HG03457 (cell line): ENCODE measurements around the gene HOXB8.

Source experiments
- ATAC-seq: cut with Tn5 transposase; IDR thresholded peaks from one replicate; pipeline ENCODE4 v1.9.1; 2021; ENCODE audit warnings: moderate number of reproducible peaks; ENCODE audit not compliant: unreplicated experiment

Gene HOXB8

DNA sequence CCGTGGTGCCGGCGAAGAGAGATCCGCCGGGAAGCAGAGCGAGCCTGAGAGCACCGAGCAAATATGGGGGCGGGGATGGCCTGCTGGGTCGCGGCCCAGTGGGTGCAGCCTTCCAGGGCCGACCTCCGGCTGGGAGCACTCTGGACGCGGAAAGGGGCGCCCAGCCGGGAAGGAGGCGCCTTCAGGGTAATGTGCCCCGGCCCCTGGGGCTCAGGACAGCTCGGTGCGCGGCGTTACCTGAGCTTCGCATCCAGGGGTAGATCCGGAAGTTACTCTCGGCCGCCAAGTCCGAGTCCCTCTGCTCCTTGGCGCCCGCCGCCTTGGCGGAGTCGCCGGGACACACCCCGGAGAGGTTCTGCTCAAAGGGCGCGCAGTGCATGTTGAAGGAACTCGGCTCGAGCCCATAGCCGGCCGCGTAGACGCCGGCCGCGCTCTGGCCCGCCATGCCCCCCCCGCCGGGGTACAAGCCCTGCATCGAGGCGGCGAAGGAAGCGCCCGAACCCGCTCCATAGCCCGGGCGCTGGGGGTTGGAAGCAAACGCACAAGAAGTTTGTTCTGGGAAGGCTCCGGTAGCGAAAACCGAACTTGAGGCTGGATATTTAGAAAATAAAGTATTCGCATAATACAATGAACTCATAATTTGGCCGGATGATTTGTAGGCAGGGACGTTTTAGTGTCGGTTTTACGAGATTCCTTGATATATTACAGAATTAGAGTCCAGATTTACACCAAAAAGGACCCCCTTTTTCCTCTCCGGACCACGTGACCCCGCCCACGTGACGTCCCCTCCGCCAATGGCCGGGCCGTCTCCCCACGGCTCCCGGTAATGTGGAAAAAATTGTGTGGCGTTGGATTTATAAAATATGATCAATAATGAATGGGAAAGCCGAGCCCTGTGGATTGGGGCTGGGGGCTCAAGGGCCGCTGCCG, 4.5 kb downstream of the HOXB8 start, which contains the start of gene HOXB7:
Gene HOXB7, minus strand, starts transcription at position 736 of the 930 bp plus-strand sequence. Its CDS starts 99 bp downstream, at position 637.
- no peak for ATAC-seq

DNA sequence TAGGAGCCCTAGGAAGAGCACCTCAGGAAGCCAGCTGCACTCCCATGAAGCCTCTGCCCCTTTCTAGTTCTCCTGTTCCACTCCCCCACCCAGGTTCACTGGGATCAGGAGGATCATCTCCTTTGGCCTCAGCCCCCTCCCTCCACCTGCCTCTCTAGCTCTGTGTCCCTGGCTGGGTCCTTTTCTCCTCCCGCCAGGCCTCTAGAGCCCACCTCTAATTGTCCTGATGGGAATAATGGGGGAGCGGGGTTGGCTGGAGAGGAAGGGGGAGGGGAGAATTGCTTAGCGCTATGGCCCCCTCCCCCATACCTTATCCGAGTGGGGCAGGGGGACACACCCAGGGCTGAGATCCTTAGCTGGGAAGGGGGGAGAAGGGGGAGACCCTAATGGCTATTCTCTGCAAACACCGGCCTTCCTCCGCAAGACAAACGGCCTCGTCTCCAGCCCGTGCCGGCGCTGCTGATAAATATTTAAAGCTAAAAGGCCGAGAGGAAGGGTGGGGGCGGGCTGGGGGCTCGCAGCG, 5.3 kb downstream of the HOXB8 start:
- ATAC-seq: no peak

DNA sequence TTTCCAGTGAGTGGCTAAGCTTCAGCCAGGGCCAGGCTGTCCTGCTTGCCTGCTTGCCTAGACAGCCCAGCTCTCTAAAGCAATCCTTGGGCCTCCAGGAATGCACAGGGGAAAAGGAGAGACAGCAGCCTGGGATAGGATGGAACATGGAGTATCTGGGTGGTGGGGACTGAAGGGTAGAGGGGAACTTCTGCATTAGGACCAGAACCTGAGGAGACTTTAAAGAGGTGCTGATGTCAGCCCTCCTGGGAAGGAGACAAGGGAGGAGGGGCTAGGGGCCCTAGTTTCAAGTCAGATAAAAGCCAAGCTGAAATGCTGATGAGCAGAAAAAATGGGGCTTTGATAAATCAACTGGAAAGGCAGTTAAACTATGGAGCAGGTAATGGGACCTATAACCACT, 6.1 kb downstream of the HOXB8 start:
- no peak for ATAC-seq

DNA sequence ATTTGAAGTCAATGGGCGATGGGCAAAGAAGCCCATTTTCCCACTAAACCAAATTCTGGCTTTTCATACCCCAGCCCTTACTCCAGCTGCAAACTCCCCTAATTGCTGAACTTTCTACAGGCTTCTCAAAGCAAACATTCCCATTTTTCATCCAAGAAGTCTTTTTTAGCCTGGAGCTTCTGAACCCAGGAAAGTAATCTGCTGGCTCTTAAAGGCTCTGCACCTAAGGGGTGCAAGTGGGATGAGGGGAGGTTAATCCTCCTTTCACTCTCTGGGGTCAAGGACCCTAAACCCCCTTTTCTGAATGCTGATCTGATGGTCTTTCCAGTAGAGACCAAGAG, 6.6 kb downstream of the HOXB8 start:
- ATAC-seq: no peak

DNA sequence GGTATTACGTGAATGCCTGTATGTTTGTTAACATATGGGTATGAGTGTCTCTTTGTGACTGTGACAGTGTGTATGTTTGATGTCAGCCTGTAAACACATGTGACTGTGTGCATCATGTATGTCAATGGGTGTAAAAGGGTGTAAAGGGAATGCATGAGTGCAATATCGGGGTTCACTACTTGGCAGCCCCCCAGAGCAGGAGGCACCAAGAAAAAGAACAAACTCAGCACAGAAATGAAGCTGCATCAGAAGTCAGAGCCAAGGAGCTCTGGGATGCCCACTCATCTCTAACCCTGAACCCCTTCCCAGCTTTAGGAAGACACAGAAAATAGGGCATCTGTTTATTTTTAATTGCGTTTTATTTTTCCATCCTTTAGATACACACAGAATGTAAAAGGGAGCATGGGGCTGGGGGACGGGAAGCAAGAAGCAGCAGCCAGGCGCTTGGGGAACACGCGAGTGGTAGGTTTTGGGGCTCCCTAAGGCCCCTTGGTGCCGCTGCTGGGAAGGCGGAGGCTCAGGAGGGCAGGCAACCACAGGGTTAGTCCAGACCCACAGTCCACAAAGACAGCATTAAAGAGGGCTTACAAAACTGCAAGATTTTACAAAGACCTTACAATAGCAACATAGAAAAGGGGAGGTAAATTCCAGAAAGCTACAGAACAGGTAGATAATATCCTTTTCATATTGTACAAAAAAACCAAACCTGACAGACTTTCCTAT, 8.0 kb downstream of the HOXB8 start:
- no peak for ATAC-seq

DNA sequence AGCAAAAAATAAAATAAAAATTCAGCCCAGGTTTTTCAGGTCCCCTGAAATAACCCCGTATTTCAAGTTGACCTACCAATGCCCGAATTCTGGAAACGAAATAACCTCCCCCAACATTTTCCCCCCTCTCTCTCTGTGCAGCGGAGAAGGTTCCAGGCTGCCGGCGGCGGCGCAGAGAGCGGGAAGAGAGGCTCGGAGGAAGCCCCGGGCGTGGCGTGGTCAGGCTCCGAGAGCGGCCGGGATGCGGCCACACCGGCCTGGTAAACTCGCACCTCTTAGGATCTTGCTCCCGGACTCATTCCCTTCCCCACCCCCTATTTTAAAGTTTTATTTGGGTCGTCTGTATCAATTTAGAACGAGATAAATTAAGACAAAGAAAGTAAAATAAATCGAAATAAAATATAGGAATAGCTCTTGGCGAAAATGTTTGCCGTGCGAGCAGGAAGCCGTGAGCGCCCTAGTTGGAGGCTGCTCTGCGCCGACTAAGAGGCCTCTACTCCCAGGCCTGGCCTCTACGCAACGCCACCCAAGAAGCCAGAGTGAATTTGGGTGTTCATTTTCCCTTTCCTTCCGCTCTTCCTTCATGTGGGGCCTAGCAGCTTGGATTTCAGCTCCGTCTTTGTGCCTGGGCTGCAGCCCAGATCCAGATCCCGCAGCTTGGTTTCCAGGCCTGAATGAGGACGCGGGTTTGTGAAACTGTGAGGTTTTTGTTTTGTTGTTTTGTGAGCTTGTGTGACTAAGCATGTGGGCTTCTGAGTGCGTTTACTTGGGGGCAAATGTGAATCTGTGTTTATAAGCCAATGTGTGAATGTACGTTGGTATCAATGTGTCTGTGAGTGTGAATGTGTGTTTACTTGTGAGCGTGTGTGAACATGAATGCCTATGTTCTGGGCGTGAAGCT, 8.9 kb downstream of the HOXB8 start:
- no peak for ATAC-seq

DNA sequence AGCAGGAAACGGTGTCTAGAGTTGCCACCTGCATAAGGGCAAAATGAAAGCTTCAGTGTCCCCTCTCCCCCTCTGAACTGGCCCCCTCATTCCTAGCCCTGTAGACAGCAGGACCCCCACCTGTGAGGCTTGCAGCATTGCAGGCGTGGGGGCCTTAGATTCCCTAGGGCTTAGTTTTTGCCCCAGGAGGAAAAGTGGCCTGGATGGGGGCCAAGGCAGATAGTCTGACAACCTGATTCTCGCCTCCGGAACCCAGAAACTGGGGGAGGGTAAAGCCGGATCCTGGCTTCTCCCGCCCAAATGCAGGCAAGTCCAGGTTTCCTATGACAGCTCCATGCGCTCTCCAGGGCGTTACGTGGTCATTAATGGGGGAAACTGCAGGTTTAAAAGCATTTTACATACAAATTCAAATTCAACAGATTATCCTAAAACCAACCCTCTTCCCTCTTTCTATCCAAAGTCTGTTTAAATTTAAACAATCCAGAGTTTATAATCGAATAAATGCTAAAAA, 9.6 kb downstream of the HOXB8 start:
- no peak for ATAC-seq

DNA sequence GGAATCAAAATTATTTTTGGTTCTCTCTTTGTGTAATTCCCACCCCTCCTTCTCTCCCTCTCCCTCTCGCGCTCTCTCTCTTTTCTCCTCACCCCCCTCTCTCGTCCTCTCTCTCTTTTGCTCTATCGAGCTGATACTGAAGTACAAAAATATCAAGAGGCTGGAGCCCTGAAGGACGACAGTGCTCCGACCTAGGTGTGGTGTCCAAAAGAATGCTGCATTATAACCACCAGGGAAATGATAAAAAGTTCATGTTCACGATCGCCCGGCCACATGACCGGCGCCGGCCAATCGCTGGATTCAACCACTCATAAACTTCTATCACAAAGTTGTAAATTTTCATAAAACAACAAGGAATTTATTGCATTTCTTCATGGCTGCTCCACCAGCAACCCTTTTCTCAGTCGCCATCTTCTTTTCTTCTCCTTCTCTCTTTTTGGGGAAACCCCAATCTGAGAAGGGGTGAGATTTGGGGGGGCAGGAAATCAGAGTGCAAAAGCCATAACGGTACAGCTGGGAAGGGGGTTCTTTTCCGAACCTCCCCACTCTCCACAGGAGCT, 10.2 kb downstream of the HOXB8 start, which contains the start of gene HOXB6:
Gene HOXB6, minus strand, starts transcription at position 217 of the 560 bp plus-strand sequence. CDS start 6,836 bp downstream, outside the sequence.
- no peak for ATAC-seq

DNA sequence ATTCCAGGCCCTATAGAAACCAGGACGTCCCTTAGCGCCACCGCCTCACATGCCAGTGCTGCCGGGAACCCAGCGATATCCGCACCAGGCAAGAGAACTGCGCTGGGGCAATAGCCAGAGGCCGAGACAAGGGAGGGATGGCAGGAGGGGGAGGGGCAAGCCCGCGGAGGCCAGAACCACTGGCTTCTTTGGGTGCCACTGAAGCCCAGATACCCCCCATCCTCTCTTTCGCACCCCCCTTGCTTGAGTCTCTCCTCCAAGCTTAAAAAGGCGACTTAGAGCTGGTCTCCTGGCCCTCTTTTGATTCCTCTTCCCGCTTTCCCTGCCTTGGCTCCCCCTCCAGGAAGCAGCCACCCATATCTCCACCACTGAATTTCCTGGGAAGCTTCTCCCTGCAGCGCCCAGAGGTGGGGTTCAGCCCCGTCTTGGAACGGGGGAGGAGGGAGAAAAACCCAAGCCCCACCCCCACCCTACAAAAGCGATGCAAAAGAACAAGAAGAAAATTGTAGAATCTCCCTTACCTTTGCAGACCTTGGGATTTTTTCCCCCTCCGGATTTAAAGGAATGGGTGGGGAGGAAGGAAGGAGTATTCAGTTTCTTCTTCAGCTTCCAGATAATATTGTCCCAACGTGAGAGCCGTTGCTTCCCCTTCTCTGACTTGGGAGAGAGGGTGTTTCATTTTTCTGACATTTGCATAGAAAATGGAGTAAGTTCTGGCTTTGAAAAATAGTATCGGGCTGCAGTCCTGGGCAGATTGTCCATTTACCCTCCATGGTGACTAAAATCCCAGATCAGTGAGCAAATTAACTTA, 10.9 kb downstream of the HOXB8 start:
- no peak for ATAC-seq

DNA sequence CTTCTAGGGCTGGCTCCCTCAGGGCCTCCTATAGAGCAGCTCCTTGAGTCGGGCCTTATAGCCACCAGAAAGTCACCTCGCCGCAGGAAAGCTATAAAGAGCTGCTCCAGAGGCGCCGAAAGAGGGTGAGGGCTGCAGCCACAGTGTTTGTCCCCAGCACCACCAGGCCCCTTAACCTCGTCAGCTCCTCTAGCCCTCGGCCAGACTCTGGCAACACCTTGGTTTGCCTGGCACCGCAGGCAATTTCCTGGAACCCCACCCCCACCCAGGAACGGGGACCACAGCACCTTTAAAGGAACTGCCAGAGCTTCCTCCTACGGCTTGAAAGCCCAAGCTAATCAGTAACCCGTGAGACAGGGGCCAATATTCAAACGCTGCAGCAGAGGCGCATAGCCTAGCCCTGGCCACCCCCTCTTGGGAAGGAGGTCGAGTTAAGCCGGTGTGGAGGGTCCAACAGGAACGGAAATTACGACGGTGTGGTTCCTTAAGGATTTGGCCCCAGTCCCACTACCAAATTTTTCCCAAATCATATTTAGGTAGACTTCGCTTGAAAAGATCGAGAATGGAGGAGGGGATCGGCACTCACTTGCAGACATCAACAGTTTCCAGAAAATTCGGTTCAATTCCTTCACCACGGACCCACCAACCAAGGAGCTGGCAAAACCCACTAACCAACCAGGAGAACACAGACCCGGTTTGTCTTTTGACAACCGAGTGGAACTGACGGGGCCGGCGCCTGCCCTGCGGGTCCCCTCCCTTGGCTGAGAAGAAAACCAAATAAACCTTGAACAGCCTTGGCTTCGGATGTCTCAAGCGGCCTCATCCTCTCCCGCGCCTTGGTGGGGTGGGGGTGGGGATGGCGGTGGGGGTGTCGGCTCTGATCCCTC, 13.3 kb downstream of the HOXB8 start:
- ATAC-seq: no peak

DNA sequence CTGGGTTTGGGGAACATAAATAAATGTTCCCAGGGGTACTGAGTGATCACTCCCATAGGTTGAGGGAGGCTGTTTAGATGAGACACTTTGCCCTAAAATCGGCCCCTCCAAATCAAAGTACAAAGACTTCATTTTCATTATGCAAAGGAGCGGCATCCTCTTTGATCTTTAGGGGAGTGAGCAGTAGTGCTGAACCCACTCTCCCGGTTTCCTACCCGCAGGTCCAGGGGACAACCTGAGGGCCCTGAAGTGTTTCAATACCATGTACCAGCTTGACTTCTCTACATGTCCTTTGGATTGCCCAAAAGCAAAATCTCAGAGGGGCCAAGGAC, 13.9 kb downstream of the HOXB8 start:
- ATAC-seq: no peak

DNA sequence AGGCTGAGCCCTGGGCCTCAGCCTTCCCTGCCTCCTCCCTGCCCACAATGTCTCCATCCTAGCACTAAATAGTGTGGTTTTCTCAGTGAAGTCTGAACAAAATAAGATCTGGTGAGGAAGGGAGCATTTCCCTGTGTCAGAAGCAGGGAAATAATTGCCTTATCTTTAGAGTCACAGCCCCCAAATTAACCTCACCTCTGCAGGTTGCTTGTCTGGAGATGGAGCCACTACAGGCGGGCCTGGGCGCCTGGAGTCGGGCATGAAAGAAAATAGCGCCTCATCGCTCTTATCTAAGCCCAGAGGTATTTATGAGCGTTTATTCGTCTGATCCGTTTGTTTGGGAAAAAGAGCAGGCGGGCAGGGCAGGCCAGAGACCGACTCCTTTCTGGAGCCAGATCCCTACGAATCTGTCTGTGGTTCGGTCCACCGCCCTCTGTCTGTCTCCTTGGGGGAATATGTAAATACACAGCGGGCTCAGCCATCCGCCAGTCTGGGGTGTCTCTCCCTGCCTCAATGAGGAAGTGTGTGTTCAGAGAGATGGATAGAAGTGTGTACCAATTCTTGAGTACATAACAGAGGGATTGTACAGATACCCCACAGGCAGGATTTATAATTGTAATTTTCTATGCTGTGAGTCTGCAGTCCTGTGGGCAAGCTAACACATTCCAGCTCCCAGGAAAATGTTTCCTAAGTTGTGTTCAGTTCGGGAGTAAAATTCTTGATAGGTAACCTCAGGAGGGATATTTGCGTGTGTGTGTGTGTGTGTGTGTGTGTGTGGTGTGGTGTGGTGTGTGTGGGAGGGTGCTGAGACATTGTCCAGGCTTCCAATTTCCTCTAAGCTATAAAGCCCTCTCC, 14.6 kb downstream of the HOXB8 start:
- no peak for ATAC-seq

DNA sequence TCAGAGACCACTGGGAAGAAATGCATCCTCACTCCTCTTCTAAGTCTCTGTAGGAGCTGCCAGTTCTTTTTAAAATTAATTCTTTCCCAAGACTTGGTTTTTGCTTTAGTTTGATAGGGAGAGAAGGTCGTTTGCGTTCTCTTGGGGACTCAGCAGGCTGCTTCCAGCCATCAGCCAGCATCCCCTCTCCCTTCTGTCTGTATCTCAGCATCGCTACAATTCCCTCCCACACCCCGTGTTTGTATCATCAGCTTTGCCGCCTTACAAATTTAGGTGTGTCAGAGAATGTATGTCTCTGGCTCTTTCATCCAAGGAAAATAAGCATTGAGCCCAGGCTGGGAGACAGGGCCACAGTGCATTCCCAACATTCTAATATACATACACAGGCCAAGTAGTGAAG, 15.7 kb downstream of the HOXB8 start:
- ATAC-seq: no peak

DNA sequence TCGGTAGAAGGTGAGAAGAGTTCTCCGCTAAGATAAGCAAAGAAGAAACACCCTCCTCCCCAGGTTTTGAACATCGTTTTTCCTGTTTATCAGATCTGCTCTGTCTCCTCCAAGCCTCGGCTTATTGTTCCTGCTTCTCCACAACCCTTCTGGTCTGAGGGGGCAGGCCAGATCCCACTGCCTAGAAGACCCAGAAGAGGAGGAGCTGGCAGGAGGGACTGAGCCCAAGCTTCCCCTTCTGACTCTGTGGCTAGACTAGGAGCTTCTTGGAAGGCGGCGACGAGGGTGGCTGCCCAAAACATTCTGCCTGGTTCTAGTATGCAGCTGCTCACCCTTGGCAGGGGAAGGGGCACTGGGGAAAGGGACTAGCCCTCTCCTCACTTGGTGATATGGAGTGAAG, 16.4 kb downstream of the HOXB8 start:
- ATAC-seq: no peak

DNA sequence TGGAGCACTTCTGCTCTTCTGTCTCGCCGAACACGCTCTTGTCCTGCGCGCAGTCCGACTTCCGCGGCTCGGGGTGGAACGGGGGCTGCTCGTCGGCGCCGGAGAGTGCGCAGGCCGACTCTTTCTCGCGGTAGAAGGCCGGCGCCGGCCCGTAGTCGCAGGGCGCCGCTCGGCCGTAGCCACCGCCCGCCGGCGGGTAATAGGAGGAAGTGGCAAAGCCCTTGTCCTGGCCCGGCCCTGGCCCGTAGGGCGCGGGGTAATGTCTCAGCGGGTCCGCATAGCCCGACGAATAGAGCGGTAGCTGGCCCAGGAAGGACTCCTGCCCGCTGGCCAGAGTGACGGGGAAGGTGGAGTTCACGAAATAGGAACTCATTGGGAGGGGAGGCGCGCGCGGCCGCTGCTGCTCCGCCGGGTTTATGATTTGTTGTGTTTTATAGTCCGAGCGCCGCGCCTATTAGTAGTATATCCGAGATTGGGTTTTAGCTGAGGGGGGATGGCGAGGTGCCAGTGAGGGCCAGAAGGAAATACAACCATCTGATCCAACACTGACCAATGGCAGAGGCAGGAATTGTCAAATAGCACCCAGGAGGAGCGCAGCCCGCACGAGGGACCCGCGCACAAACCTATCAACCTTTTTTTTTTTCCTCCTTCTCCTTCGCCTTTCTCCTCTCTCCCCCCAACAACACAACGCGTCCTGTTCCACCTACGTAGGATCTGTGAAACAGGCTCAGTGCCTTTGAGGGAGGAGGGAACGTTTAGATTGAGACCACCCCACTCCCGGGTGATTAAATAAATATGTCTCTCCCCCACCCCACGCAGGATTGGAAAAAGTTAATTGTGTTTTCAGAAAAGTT, 17.1 kb downstream of the HOXB8 start:
- ATAC-seq: no peak

DNA sequence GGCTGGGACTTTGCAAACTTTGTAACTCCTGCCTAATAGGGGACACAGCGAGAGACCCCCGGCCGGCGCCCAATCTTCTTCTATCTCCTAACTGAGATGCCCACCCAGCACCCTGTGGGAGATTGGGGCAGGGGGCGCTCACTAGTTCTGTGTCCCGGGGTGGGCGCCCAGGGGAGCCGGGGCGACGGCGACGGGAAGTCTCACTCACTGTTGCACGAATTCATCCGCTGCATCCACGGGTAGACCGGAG, 17.6 kb downstream of the HOXB8 start:
- no peak for ATAC-seq
